Measurements from ENCODE around the gene EPHB2. TPM values are rescaled to one million over a fixed set of nuclear protein-coding genes. Genes with fewer than 3 reads are reported as not detected.
"Not testable (repeated sequence)": the region's sequence is repeated elsewhere in the genome, so short reads cannot be mapped to it uniquely, and the experiment has no call there.

EPHB2 gene
- polyA plus RNA-seq, 4 donors = 1.1 to 52.5 (median 15.8) TPM

- Histone ChIP-seq H3K9me3 (ENCODE audit: control insufficient read depth in 2 of 2, insufficient read depth in 1 of 2, low read depth in 1 of 2, low read length in 1 of 2) (no peaks in the 10 kb centered on the region), H3K36me3 (ENCODE audit: control insufficient read depth in 3 of 3, insufficient read depth in 2 of 3, low read depth in 1 of 3, low read length in 3 of 3) (peaks cover 0 to 42% (median 0%) of the 10 kb centered on the region in 3 donors), H3K27me3 (ENCODE audit: control insufficient read depth in 3 of 3, insufficient read depth in 3 of 3, low read length in 3 of 3) (no peaks in the 10 kb centered on the region), H3K27ac (ENCODE audit: low read depth in 1 of 3, low read length in 2 of 3) (no peak overlapping the region), H3K4me3 (ENCODE audit: low read depth in 1 of 3, low read length in 3 of 3) (no peak overlapping the region), H3K4me1 (ENCODE audit: control insufficient read depth in 3 of 3, insufficient read depth in 2 of 3, low read depth in 1 of 3, low read length in 2 of 3) (peaks cover 0 to 2% (median 0%) of the 10 kb centered on the region in 3 donors)
- FAIRE-seq (no peak), DNase-seq (no peak)
- WGBS, 3 donors = 88 to 92% (median 91%) methylated on average over 3 of the region's 3 CpGs
Observed at GRCh38 chr1:22837332-22837731, 126.7 kb downstream of the EPHB2 start.

GRCh38 chr1:22838965-22839364 lies 128.3 kb downstream of the EPHB2 start:
- Histone ChIP-seq H3K27me3 (ENCODE audit: control insufficient read depth in 3 of 3, insufficient read depth in 3 of 3, low read length in 3 of 3) (no peaks in the 10 kb centered on the region), H3K36me3 (ENCODE audit: control insufficient read depth in 3 of 3, insufficient read depth in 2 of 3, low read depth in 1 of 3, low read length in 3 of 3) (peaks cover 0 to 46% (median 0%) of the 10 kb centered on the region in 3 donors), H3K4me1 (ENCODE audit: control insufficient read depth in 3 of 3, insufficient read depth in 2 of 3, low read depth in 1 of 3, low read length in 2 of 3) (no peaks in the 10 kb centered on the region), H3K27ac (ENCODE audit: low read depth in 1 of 3, low read length in 2 of 3) (no peak overlapping the region), H3K9me3 (ENCODE audit: control insufficient read depth in 2 of 2, insufficient read depth in 1 of 2, low read depth in 1 of 2, low read length in 1 of 2) (no peaks in the 10 kb centered on the region), H3K4me3 (ENCODE audit: low read depth in 1 of 3, low read length in 3 of 3) (no peak overlapping the region)
- no peak for DNase-seq
- FAIRE-seq = no peak
- WGBS, 3 donors = 67 to 75% (median 68%) methylated on average over 5 of the region's 5 CpGs

- Histone ChIP-seq H3K9me3 (ENCODE audit: control insufficient read depth in 2 of 2, insufficient read depth in 1 of 2, low read depth in 1 of 2, low read length in 1 of 2) (no peaks in the 10 kb centered on the region), H3K4me1 (ENCODE audit: control insufficient read depth in 3 of 3, insufficient read depth in 2 of 3, low read depth in 1 of 3, low read length in 2 of 3) (no peaks in the 10 kb centered on the region), H3K27me3 (ENCODE audit: control insufficient read depth in 3 of 3, insufficient read depth in 3 of 3, low read length in 3 of 3) (no peaks in the 10 kb centered on the region), H3K36me3 (ENCODE audit: control insufficient read depth in 3 of 3, insufficient read depth in 2 of 3, low read depth in 1 of 3, low read length in 3 of 3) (peaks cover 0 to 54% (median 0%) of the 10 kb centered on the region in 3 donors), H3K27ac (ENCODE audit: low read depth in 1 of 3, low read length in 2 of 3) (no peak overlapping the region), H3K4me3 (ENCODE audit: low read depth in 1 of 3, low read length in 3 of 3) (no peak overlapping the region)
- WGBS, 3 donors = 80 to 85% (median 81%) methylated on average over 6 of the region's 6 CpGs
- FAIRE-seq = no peak
- no peak for DNase-seq
Observed at GRCh38 chr1:22839806-22840205, 129.2 kb downstream of the EPHB2 start.

GRCh38 chr1:22841142-22841541 lies 130.5 kb downstream of the EPHB2 start:
- Histone ChIP-seq H3K9me3 (ENCODE audit: control insufficient read depth in 2 of 2, insufficient read depth in 1 of 2, low read depth in 1 of 2, low read length in 1 of 2) (no peaks in the 10 kb centered on the region), H3K27ac (ENCODE audit: low read depth in 1 of 3, low read length in 2 of 3) (no peak overlapping the region), H3K4me1 (ENCODE audit: control insufficient read depth in 3 of 3, insufficient read depth in 2 of 3, low read depth in 1 of 3, low read length in 2 of 3) (no peaks in the 10 kb centered on the region), H3K27me3 (ENCODE audit: control insufficient read depth in 3 of 3, insufficient read depth in 3 of 3, low read length in 3 of 3) (no peaks in the 10 kb centered on the region), H3K36me3 (ENCODE audit: control insufficient read depth in 3 of 3, insufficient read depth in 2 of 3, low read depth in 1 of 3, low read length in 3 of 3) (peaks cover 0 to 49% (median 0%) of the 10 kb centered on the region in 3 donors), H3K4me3 (ENCODE audit: low read depth in 1 of 3, low read length in 3 of 3) (no peak overlapping the region)
- WGBS, 3 donors = 60 to 82% (median 62%) methylated on average over 3 of the region's 3 CpGs
- FAIRE-seq (no peak), DNase-seq (peak in 1 of 2 donors; percentile 9)

- peaks cover 0 to 48% (median 0%) of the 10 kb centered on the region in 3 donors for H3K36me3 ChIP-seq (ENCODE audit: control insufficient read depth in 3 of 3, insufficient read depth in 2 of 3, low read depth in 1 of 3, low read length in 3 of 3)
- H3K4me1 ChIP-seq (ENCODE audit: control insufficient read depth in 3 of 3, insufficient read depth in 2 of 3, low read depth in 1 of 3, low read length in 2 of 3) = no peaks in the 10 kb centered on the region
- DNase-seq = no peak
- H3K9me3 ChIP-seq (ENCODE audit: control insufficient read depth in 2 of 2, insufficient read depth in 1 of 2, low read depth in 1 of 2, low read length in 1 of 2) = no peaks in the 10 kb centered on the region
- no peak overlapping the region for H3K4me3 ChIP-seq (ENCODE audit: low read depth in 1 of 3, low read length in 3 of 3)
- FAIRE-seq = no peak
- WGBS, 3 donors = 66 to 80% (median 67%) methylated on average over 8 of the region's 8 CpGs
- H3K27me3 ChIP-seq (ENCODE audit: control insufficient read depth in 3 of 3, insufficient read depth in 3 of 3, low read length in 3 of 3) = no peaks in the 10 kb centered on the region
- H3K27ac ChIP-seq (ENCODE audit: low read depth in 1 of 3, low read length in 2 of 3) = no peak overlapping the region
Observed at GRCh38 chr1:22841860-22842281, 131.2 kb downstream of the EPHB2 start.

GRCh38 chr1:22843441-22844183 lies 133.0 kb downstream of the EPHB2 start:
- FAIRE-seq = not testable (repeated sequence)

GRCh38 chr1:22844621-22845020 lies 134.0 kb downstream of the EPHB2 start:
- WGBS, 3 donors = 79 to 89% (median 83%) methylated on average over 5 of the region's 5 CpGs
- FAIRE-seq (no peak), DNase-seq (no peak)
- Histone ChIP-seq H3K9me3 (ENCODE audit: control insufficient read depth in 2 of 2, insufficient read depth in 1 of 2, low read depth in 1 of 2, low read length in 1 of 2) (no peaks in the 10 kb centered on the region), H3K36me3 (ENCODE audit: control insufficient read depth in 3 of 3, insufficient read depth in 2 of 3, low read depth in 1 of 3, low read length in 3 of 3) (peaks cover 0 to 52% (median 0%) of the 10 kb centered on the region in 3 donors), H3K27me3 (ENCODE audit: control insufficient read depth in 3 of 3, insufficient read depth in 3 of 3, low read length in 3 of 3) (no peaks in the 10 kb centered on the region), H3K4me3 (ENCODE audit: low read depth in 1 of 3, low read length in 3 of 3) (no peak overlapping the region), H3K4me1 (ENCODE audit: control insufficient read depth in 3 of 3, insufficient read depth in 2 of 3, low read depth in 1 of 3, low read length in 2 of 3) (no peaks in the 10 kb centered on the region), H3K27ac (ENCODE audit: low read depth in 1 of 3, low read length in 2 of 3) (no peak overlapping the region)

More at GRCh38 chr1:22843441-22844183, 133.0 kb downstream of the EPHB2 start:
- not testable (repeated sequence) for H3K4me3 ChIP-seq (ENCODE audit: low read depth in 1 of 3, low read length in 3 of 3); H3K4me1 ChIP-seq (ENCODE audit: control insufficient read depth in 3 of 3, insufficient read depth in 2 of 3, low read depth in 1 of 3, low read length in 2 of 3); DNase-seq; H3K27ac ChIP-seq (ENCODE audit: low read depth in 1 of 3, low read length in 2 of 3); H3K9me3 ChIP-seq (ENCODE audit: control insufficient read depth in 2 of 2, insufficient read depth in 1 of 2, low read depth in 1 of 2, low read length in 1 of 2); H3K27me3 ChIP-seq (ENCODE audit: control insufficient read depth in 3 of 3, insufficient read depth in 3 of 3, low read length in 3 of 3)
- 90 to 92% (median 91%) methylated on average over 11 of the region's 11 CpGs for WGBS, 3 donors
- peaks cover 0 to 53% (median 0%) of the 10 kb centered on the region in 3 donors for H3K36me3 ChIP-seq (ENCODE audit: control insufficient read depth in 3 of 3, insufficient read depth in 2 of 3, low read depth in 1 of 3, low read length in 3 of 3)

- Histone ChIP-seq H3K9me3 (ENCODE audit: control insufficient read depth in 2 of 2, insufficient read depth in 1 of 2, low read depth in 1 of 2, low read length in 1 of 2) (no peaks in the 10 kb centered on the region), H3K27me3 (ENCODE audit: control insufficient read depth in 3 of 3, insufficient read depth in 3 of 3, low read length in 3 of 3) (no peaks in the 10 kb centered on the region), H3K27ac (ENCODE audit: low read depth in 1 of 3, low read length in 2 of 3) (no peak overlapping the region), H3K4me3 (ENCODE audit: low read depth in 1 of 3, low read length in 3 of 3) (no peak overlapping the region), H3K36me3 (ENCODE audit: control insufficient read depth in 3 of 3, insufficient read depth in 2 of 3, low read depth in 1 of 3, low read length in 3 of 3) (peaks cover 0 to 53% (median 0%) of the 10 kb centered on the region in 3 donors), H3K4me1 (ENCODE audit: control insufficient read depth in 3 of 3, insufficient read depth in 2 of 3, low read depth in 1 of 3, low read length in 2 of 3) (no peaks in the 10 kb centered on the region)
- whole genome bisulfite sequencing, 3 donors = 58 to 62% (median 62%) methylated on average over 4 of the region's 4 CpGs
- FAIRE-seq = no peak
- no peak for DNase-seq
Observed at GRCh38 chr1:22845398-22845935, 134.8 kb downstream of the EPHB2 start.
